ENCODE data around the gene RIOK2. TPM values are rescaled to one million over a fixed set of nuclear protein-coding genes. Genes with fewer than 3 reads are reported as not detected.

RIOK2 gene
- polyA plus RNA-seq, 3 donors = 4.8 to 16.4 (median 12.7) TPM

GRCh38 chr5:97111004-97111403, 72.0 kb downstream of the RIOK2 start:
- H3K9ac ChIP-seq (ENCODE audit: insufficient read depth, low read length, poor library complexity, severe bottlenecking) = no peak overlapping the region
- Mint-ChIP-seq H3K27me3 (ENCODE audit: low read depth in 3 of 3) (peaks cover 0 to 3% (median 0%) of the 10 kb centered on the region in 3 donors), H3K4me1 (no peaks in the 10 kb centered on the region), H3K36me3 (no peaks in the 10 kb centered on the region), H3K9me3 (no peaks in the 10 kb centered on the region), H3K4me3 (no peak overlapping the region), H3K27ac (no peak overlapping the region)
- TF ChIP-seq CTCF (IDR thresholded peaks at IDR 0.05) = no peak
- no peaks in the 10 kb centered on the region for H3K9me3 ChIP-seq (replicated peaks in 1 of 2; ENCODE audit: control insufficient read depth in 1 of 2, insufficient read depth in 1 of 2, low read length in 2 of 2)
- no peak overlapping the region for H3K4me2 ChIP-seq (replicated peaks; ENCODE audit: extremely low read depth, low read length, poor library complexity, severe bottlenecking)
- intact Hi-C loops (cut with micrococcal nuclease) = no loop called here
- no peak overlapping the region for H3K4me3 ChIP-seq (replicated peaks in 1 of 3; ENCODE audit: low read depth in 2 of 3, low read length in 3 of 3)
- no peak for DNase-seq
- H3K4me1 ChIP-seq (ENCODE audit: control insufficient read depth in 1 of 2, insufficient read depth in 2 of 2, low read length in 2 of 2) = no peaks in the 10 kb centered on the region
- no peak overlapping the region for H3K27ac ChIP-seq (ENCODE audit: low read depth in 1 of 2, low read length in 2 of 2)
- H4K20me1 ChIP-seq (ENCODE audit: insufficient read depth, low read length) = no peaks in the 10 kb centered on the region
- H3K36me3 ChIP-seq (replicated peaks in 1 of 2; ENCODE audit: control insufficient read depth in 1 of 2, insufficient read depth in 2 of 2, low read length in 2 of 2) = no peaks in the 10 kb centered on the region
- no peaks in the 10 kb centered on the region for H3K79me2 ChIP-seq (ENCODE audit: insufficient read depth, low read length)
- no peak overlapping the region for H2AFZ ChIP-seq (ENCODE audit: insufficient read depth, low read depth, low read length, poor library complexity, severe bottlenecking)
- 89% methylated on average over 1 of the region's 5 CpGs for WGBS (ENCODE audit: insufficient coverage)
- H3K27me3 ChIP-seq (ENCODE audit: control insufficient read depth in 2 of 2, insufficient read depth in 2 of 2, low read length in 2 of 2) = no peaks in the 10 kb centered on the region

Small RNA genes within 50 kb of the gene (small RNA-seq; reads per million reads assigned to genes)
- gene RNU1-73P (ENCODE audit: insufficient read length, low read depth) = not detected

Other genes starting within 250 kb of the RIOK2 start
- 10 to 100 TPM in 2 of 3 donors, 1 to 10 TPM in 1; 9.2 to 22.5 (median 14.5) TPM for gene LNPEP, start 247.2 kb downstream of the RIOK2 start, polyA plus RNA-seq
- not detected for gene LIX1, start 40.6 kb downstream of the RIOK2 start, polyA plus RNA-seq

Data from CD14-positive monocyte (primary cell).